H9 (cell line): ENCODE data around the gene FKBP11. TPM values are rescaled to one million over a fixed set of nuclear protein-coding genes. Genes with fewer than 3 reads are reported as not detected.

Experiments used
- DNase-seq: peaks from one replicate; pipeline ENCODE4 v3.0.0-alpha.2; 2017
- H2AFZ ChIP-seq: one replicate; pipeline ENCODE4 v1.6.1; 2013; ENCODE audit warnings: mild to moderate bottlenecking, low read length, control low read depth, moderate library complexity
- H2AK5ac ChIP-seq: 2 replicates; pipeline ENCODE4 v1.6.1; 2013; ENCODE audit warnings: low read length, control low read depth, mixed read lengths; ENCODE audit not compliant: insufficient read length
- H2BK120ac ChIP-seq: one replicate; pipeline ENCODE4 v1.6.1; 2013; ENCODE audit warnings: low read depth, mild to moderate bottlenecking, low read length, control low read depth, inconsistent platforms; ENCODE audit not compliant: poor library complexity, severe bottlenecking
- H2BK12ac ChIP-seq: 2 replicates; pipeline ENCODE4 v1.6.1; 2013; ENCODE audit warnings: low read length, control low read depth, mixed read lengths, low read depth; ENCODE audit not compliant: insufficient read length
- H2BK15ac ChIP-seq: 2 replicates; pipeline ENCODE4 v1.6.1; 2013; ENCODE audit warnings: low read depth, low read length, control low read depth
- H2BK20ac ChIP-seq: one replicate; pipeline ENCODE4 v1.6.1; 2013; ENCODE audit warnings: low read depth, mild to moderate bottlenecking, low read length, control low read depth, inconsistent platforms; ENCODE audit not compliant: poor library complexity, severe bottlenecking
- H2BK5ac ChIP-seq: 2 replicates; pipeline ENCODE4 v1.6.1; 2013; ENCODE audit warnings: low read length, control low read depth, mixed read lengths; ENCODE audit not compliant: insufficient read length
- H3K14ac ChIP-seq: 2 replicates; pipeline ENCODE4 v1.6.1; 2013; ENCODE audit warnings: low read length, control low read depth; ENCODE audit not compliant: insufficient read depth
- H3K18ac ChIP-seq: 2 replicates; pipeline ENCODE4 v1.6.1; 2013; ENCODE audit warnings: low read depth, mild to moderate bottlenecking, mixed read lengths, low read length, control low read depth; ENCODE audit not compliant: insufficient read length
- H3K23ac ChIP-seq: 2 replicates; pipeline ENCODE4 v1.6.1; 2013; ENCODE audit warnings: low read length, control low read depth, mixed read lengths, low read depth; ENCODE audit not compliant: insufficient read length
- H3K23me2 ChIP-seq: 2 replicates; pipeline ENCODE4 v1.6.1; 2013; ENCODE audit warnings: low read depth, mild to moderate bottlenecking, mixed read lengths, low read length, control low read depth; ENCODE audit not compliant: insufficient read length, poor library complexity, severe bottlenecking
- H3K27ac ChIP-seq: 2 replicates; pipeline ENCODE4 v1.5.1; 2013; ENCODE audit warnings: low read length, control low read depth, mixed read lengths, low read depth; ENCODE audit not compliant: insufficient read length
- H3K27me3 ChIP-seq: 2 replicates; pipeline ENCODE4 v1.6.1; 2013; ENCODE audit warnings: low read length, control low read depth, inconsistent platforms; ENCODE audit not compliant: insufficient read depth
- H3K4ac ChIP-seq: 2 replicates; pipeline ENCODE4 v1.6.1; 2013; ENCODE audit warnings: low read depth, mild to moderate bottlenecking, control low read depth, inconsistent platforms, low read length, moderate library complexity
- H3K4me1 ChIP-seq: 2 replicates; pipeline ENCODE4 v1.6.1; 2013; ENCODE audit warnings: low read length, control low read depth, inconsistent platforms; ENCODE audit not compliant: insufficient read depth
- H3K4me2 ChIP-seq: 2 replicates; pipeline ENCODE4 v1.6.1; 2013; ENCODE audit warnings: low read length, control low read depth, mixed read lengths; ENCODE audit not compliant: insufficient read length, insufficient read depth
- H3K56ac ChIP-seq: 2 replicates; pipeline ENCODE4 v1.6.1; 2013; ENCODE audit warnings: low read depth, mild to moderate bottlenecking, mixed read lengths, low read length, control low read depth; ENCODE audit not compliant: insufficient read length
- H3K79me1 ChIP-seq: 2 replicates; pipeline ENCODE4 v1.6.1; 2013; ENCODE audit warnings: low read depth, mild to moderate bottlenecking, moderate library complexity, low read length, control low read depth, inconsistent platforms; ENCODE audit not compliant: insufficient read depth, poor library complexity, severe bottlenecking
- H3K79me2 ChIP-seq: 2 replicates; pipeline ENCODE4 v1.6.1; 2013; ENCODE audit warnings: low read length, control low read depth, inconsistent platforms; ENCODE audit not compliant: insufficient read depth
- H3K9ac ChIP-seq: 2 replicates; pipeline ENCODE4 v1.6.1; 2013; ENCODE audit warnings: low read length, control low read depth, mixed read lengths; ENCODE audit not compliant: insufficient read length; ENCODE audit errors: extremely low read depth
- H3K9me3 ChIP-seq: one replicate; pipeline ENCODE4 v1.6.1; 2013; ENCODE audit warnings: low read depth, low read length, inconsistent platforms; ENCODE audit not compliant: control insufficient read depth
- H3T11ph ChIP-seq: one replicate; pipeline ENCODE4 v1.6.1; 2013; ENCODE audit warnings: mild to moderate bottlenecking, low read length, control low read depth, inconsistent platforms
- H4K20me1 ChIP-seq: one replicate; pipeline ENCODE4 v1.6.1; 2013; ENCODE audit not compliant: control insufficient read depth, insufficient read length, insufficient read depth
- H4K5ac ChIP-seq: 2 replicates; pipeline ENCODE4 v1.6.1; 2013; ENCODE audit warnings: low read depth, mild to moderate bottlenecking, mixed read lengths, low read length, control low read depth; ENCODE audit not compliant: insufficient read length
- H4K8ac ChIP-seq: replicated peaks from 2 replicates; pipeline ENCODE4 v1.6.1; 2013; ENCODE audit warnings: low read length, control low read depth, mixed read lengths, low read depth; ENCODE audit not compliant: insufficient read length
- H4K91ac ChIP-seq: 2 replicates; pipeline ENCODE4 v1.6.1; 2013; ENCODE audit warnings: low read depth, mild to moderate bottlenecking, moderate library complexity, mixed read lengths, low read length, control low read depth; ENCODE audit not compliant: insufficient read length
- H3K27ac Mint-ChIP-seq, 3 experiments: 2 replicates in 2 of 3; 3 replicates in 1 of 3; pipeline ENCODE4 v1.8.0; 2020 to 2021; ENCODE audit warnings: mixed read lengths in 3 of 3, mild to moderate bottlenecking in 1 of 3, moderate library complexity in 1 of 3
- H3K27me3 Mint-ChIP-seq: 2 replicates; pipeline ENCODE4 v1.8.0; 2021; ENCODE audit warnings: low read depth, mild to moderate bottlenecking, moderate library complexity, mixed read lengths
- H3K36me3 Mint-ChIP-seq, 3 experiments: 2 replicates in 2 of 3; 3 replicates in 1 of 3; pipeline ENCODE4 v1.8.0; 2020 to 2021; ENCODE audit warnings: low read depth in 3 of 3, mixed read lengths in 3 of 3; ENCODE audit not compliant: insufficient read depth in 1 of 3
- H3K4me1 Mint-ChIP-seq, 2 experiments: 2 replicates each; pipeline ENCODE4 v1.8.0; 2020; ENCODE audit warnings: mixed read lengths in 2 of 2
- H3K4me3 Mint-ChIP-seq, 2 experiments: 2 replicates in 1 of 2; 3 replicates in 1 of 2; pipeline ENCODE4 v1.8.0; 2020 to 2021; ENCODE audit warnings: mild to moderate bottlenecking in 2 of 2, mixed read lengths in 2 of 2, moderate library complexity in 1 of 2
- H3K9me3 Mint-ChIP-seq, 2 experiments: 2 replicates in 1 of 2; 3 replicates in 1 of 2; pipeline ENCODE4 v1.8.0; 2020; ENCODE audit warnings: mild to moderate bottlenecking in 2 of 2, mixed read lengths in 2 of 2, moderate library complexity in 1 of 2
- WGBS: extraction: QIAGEN DNeasy Blood & Tissue Kit; methylation state at CpG from one replicate; pipeline ENCODE4 v1.1.7; 2013; ENCODE audit warnings: missing lambda C conversion rate, low lambda C conversion rate, mixed read lengths; ENCODE audit not compliant: insufficient read length; ENCODE audit errors: extremely low coverage; 5-methylcytosine and 5-hydroxymethylcytosine counted together
- total RNA-seq: library from RNA; stranded (reverse); gene quantifications from 2 replicates; pipeline ENCODE4 v1.2.1, GENCODE V29; 2021
- TF ChIP-seq, protein P1 (sequence below): fragments of 200-600 bp; sonication (generic); conservative IDR thresholded peaks from 3 replicates; pipeline ENCODE4 v1.8.0; 2021; ENCODE audit warnings: antibody characterized with exemption, mild to moderate bottlenecking

Gene FKBP11
- total RNA-seq, 1 experiment from 2014 or later: 40.8 TPM

DNA sequence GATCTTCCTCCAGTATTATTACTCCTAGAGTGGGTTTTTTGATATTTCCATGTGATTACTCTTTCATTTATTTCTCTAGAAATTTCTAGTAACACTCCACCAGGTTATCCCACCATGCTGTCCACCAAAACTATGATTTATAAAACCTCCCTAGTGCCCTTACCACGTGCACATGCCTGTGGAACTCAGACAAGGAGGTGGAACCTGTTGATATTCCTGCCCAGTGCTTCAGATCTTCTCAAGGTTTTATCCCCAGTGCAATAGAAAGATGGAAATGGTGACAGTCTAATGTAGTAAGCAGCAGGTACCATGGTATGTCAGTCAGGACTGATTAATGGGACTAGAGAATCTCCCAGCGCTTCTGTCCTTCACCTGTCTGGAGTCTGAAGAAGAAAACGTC, 35.5 kb upstream of the FKBP11 start:
- H3K79me1 ChIP-seq: no peaks in the 10 kb centered on the region
- no peak overlapping the region for H4K91ac ChIP-seq
- H3K9me3 ChIP-seq: no peaks in the 10 kb centered on the region
- H3K9ac ChIP-seq: no peak overlapping the region
- H3K4me1 ChIP-seq: peaks cover 7% of the 10 kb centered on the region; the same call in 1 of the 2 replicates
- no peak for DNase-seq
- no peak overlapping the region for H3K14ac ChIP-seq
- H3K23me2 ChIP-seq: peaks cover 9% of the 10 kb centered on the region
- no peak overlapping the region for H2BK20ac ChIP-seq
- no peak overlapping the region for H3K18ac ChIP-seq
- no peak overlapping the region for H2BK5ac ChIP-seq
- H4K5ac ChIP-seq: no peak overlapping the region
- WGBS: no CpG with 5 or more reads among the region's 3 CpGs
- H3K79me2 ChIP-seq: peaks cover 3% of the 10 kb centered on the region; the same call in 1 of the 2 replicates
- no peaks in the 10 kb centered on the region; the same call in 1 of the 2 replicates for H3K27me3 ChIP-seq
- no peak overlapping the region for H3K27ac ChIP-seq
- H2BK120ac ChIP-seq: no peak overlapping the region
- H2AFZ ChIP-seq: no peak overlapping the region
- peaks cover 29 to 30% of the 10 kb centered on the region in 2 experiments for H3K4me1 Mint-ChIP-seq
- H3K27ac Mint-ChIP-seq: no peak overlapping the region
- H3K23ac ChIP-seq: no peak overlapping the region
- H3K4me2 ChIP-seq: no peak overlapping the region
- H3K4me3 Mint-ChIP-seq: no peak overlapping the region
- H3K4ac ChIP-seq: no peak overlapping the region
- H3K9me3 Mint-ChIP-seq: no peaks in the 10 kb centered on the region; a peak in 1 of 5 replicates
- no peak overlapping the region for H2AK5ac ChIP-seq
- no peak overlapping the region for H3K56ac ChIP-seq
- peaks cover 0 to 7% (median 2%) of the 10 kb centered on the region in 3 experiments; a peak in 3 of 7 replicates for H3K36me3 Mint-ChIP-seq
- H3K27me3 Mint-ChIP-seq: peaks cover 8% of the 10 kb centered on the region
- no peaks in the 10 kb centered on the region for H4K20me1 ChIP-seq
- H2BK15ac ChIP-seq: no peak overlapping the region
- no peak overlapping the region for H3T11ph ChIP-seq
- no peak overlapping the region for H2BK12ac ChIP-seq
- no peak overlapping the region for H4K8ac ChIP-seq
- TF ChIP-seq, protein P1, sequence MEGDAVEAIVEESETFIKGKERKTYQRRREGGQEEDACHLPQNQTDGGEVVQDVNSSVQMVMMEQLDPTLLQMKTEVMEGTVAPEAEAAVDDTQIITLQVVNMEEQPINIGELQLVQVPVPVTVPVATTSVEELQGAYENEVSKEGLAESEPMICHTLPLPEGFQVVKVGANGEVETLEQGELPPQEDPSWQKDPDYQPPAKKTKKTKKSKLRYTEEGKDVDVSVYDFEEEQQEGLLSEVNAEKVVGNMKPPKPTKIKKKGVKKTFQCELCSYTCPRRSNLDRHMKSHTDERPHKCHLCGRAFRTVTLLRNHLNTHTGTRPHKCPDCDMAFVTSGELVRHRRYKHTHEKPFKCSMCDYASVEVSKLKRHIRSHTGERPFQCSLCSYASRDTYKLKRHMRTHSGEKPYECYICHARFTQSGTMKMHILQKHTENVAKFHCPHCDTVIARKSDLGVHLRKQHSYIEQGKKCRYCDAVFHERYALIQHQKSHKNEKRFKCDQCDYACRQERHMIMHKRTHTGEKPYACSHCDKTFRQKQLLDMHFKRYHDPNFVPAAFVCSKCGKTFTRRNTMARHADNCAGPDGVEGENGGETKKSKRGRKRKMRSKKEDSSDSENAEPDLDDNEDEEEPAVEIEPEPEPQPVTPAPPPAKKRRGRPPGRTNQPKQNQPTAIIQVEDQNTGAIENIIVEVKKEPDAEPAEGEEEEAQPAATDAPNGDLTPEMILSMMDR: no peak
